H1 (cell line): ENCODE results near the gene OR51I2. TPM values are rescaled to one million over a fixed set of nuclear protein-coding genes. Genes with fewer than 3 reads are reported as not detected.

Experiments
- CTCF ChIA-PET: fragments of 300-600 bp; sonication (Branson Sonifier 250); formaldehyde crosslinking; loops from one replicate; lab custom pipeline; 2021; ENCODE audit not compliant: partially characterized antibody; lab: Charles Lee
- POLR2A ChIA-PET: fragments of 300-600 bp; sonication (Branson Sonifier 250); formaldehyde crosslinking; loops from one replicate; lab custom pipeline; 2021; ENCODE audit warnings: inconsistent platforms; ENCODE audit not compliant: partially characterized antibody; lab: Charles Lee
- DNase-seq, 2 experiments: peaks; one replicate each; pipeline versions ENCODE4 v3.0.0 to v3.0.0-alpha.2; 2010 to 2022; ENCODE audit warnings: low spot score in 2 of 2, low read depth in 1 of 2, mixed read lengths in 1 of 2
- FAIRE-seq: peaks from 2 replicates; lab custom pipeline; 2011; peaks lifted over from hg19 to GRCh38; lab: Jason Lieb, UNC
- H2AFZ ChIP-seq: 2 replicates; pipeline ENCODE4 v1.8.1; 2012; ENCODE audit warnings: low read length, inconsistent platforms
- H2AK5ac ChIP-seq: 2 replicates; pipeline ENCODE4 v1.6.1; 2013; ENCODE audit warnings: low read depth, low read length
- H2BK120ac ChIP-seq: replicated peaks from 2 replicates; pipeline ENCODE3; 2013; ENCODE audit warnings: low read depth, low read length, inconsistent platforms
- H2BK12ac ChIP-seq: 2 replicates; pipeline ENCODE4 v1.6.1; 2013; ENCODE audit warnings: low read depth, low read length
- H2BK15ac ChIP-seq: 2 replicates; pipeline ENCODE4 v1.6.1; 2013; ENCODE audit warnings: low read length
- H2BK20ac ChIP-seq: 2 replicates; pipeline ENCODE4 v1.6.1; 2013; ENCODE audit warnings: low read length
- H2BK5ac ChIP-seq: 2 replicates; pipeline ENCODE4 v1.6.1; 2013; ENCODE audit warnings: low read depth, low read length
- H3K14ac ChIP-seq: 2 replicates; pipeline ENCODE4 v1.6.1; 2013; ENCODE audit warnings: inconsistent platforms; ENCODE audit not compliant: insufficient read length
- H3K18ac ChIP-seq: 2 replicates; pipeline ENCODE4 v1.6.1; 2013; ENCODE audit warnings: low read length; ENCODE audit errors: extremely low read depth
- H3K23ac ChIP-seq: 2 replicates; pipeline ENCODE4 v1.6.1; 2013; ENCODE audit warnings: inconsistent platforms; ENCODE audit not compliant: insufficient read length
- H3K23me2 ChIP-seq: 2 replicates; pipeline ENCODE4 v1.6.1; 2013; ENCODE audit warnings: low read depth, low read length
- H3K27ac ChIP-seq: 2 replicates; pipeline ENCODE4 v1.6.1; 2011; ENCODE audit warnings: low read depth, low read length, inconsistent platforms
- H3K27me3 ChIP-seq, 4 experiments: replicated peaks in 1 of 4; 1 replicate in 1 of 4; 2 replicates in 3 of 4; pipeline versions ENCODE4 v1.6.1 to v1.8.1; 2011 to 2013; ENCODE audit warnings: low read length in 3 of 4, mild to moderate bottlenecking in 3 of 4, inconsistent platforms in 2 of 4, mixed read lengths in 2 of 4, moderate library complexity in 1 of 4; ENCODE audit not compliant: control insufficient read depth in 3 of 4, insufficient read depth in 3 of 4; ENCODE audit errors: extremely low read depth in 1 of 4
- H3K36me3 ChIP-seq, 4 experiments: 2 replicates each; pipeline versions ENCODE4 v1.6.1 to v1.8.1; 2011 to 2013; ENCODE audit warnings: mild to moderate bottlenecking in 4 of 4, low read length in 3 of 4, moderate library complexity in 2 of 4, control low read depth in 1 of 4, inconsistent platforms in 1 of 4; ENCODE audit not compliant: insufficient read depth in 4 of 4, control insufficient read depth in 2 of 4
- H3K4ac ChIP-seq: replicated peaks from 2 replicates; pipeline ENCODE3; 2013; ENCODE audit warnings: low read length, low read depth, mixed read lengths, inconsistent platforms; ENCODE audit not compliant: insufficient read length
- H3K4me1 ChIP-seq, 4 experiments: replicated peaks in 1 of 4; 1 replicate in 1 of 4; 2 replicates in 3 of 4; pipeline versions ENCODE4 v1.6.1 to v1.8.1; 2011 to 2013; ENCODE audit warnings: low read length in 3 of 4, inconsistent platforms in 2 of 4, mixed read lengths in 1 of 4; ENCODE audit not compliant: insufficient read depth in 4 of 4, control insufficient read depth in 3 of 4
- H3K4me2 ChIP-seq, 2 experiments: 2 replicates each; pipeline versions ENCODE4 v1.6.1 to v1.8.1; 2011 to 2013; ENCODE audit warnings: low read depth in 2 of 2, low read length in 2 of 2, control low read depth in 1 of 2, inconsistent platforms in 1 of 2, mild to moderate bottlenecking in 1 of 2; ENCODE audit not compliant: insufficient read depth in 1 of 2
- H3K4me3 ChIP-seq, 4 experiments: fragments of 200-600, 300-600 bp in 1 of 4; sonication (generic), shearing (Covaris generic), sonication (Bioruptor Twin) in 1 of 4; 2 replicates each; pipeline versions ENCODE4 v1.5.1 to v1.8.1; 2011 to 2016; ENCODE audit warnings: low read length in 4 of 4, low read depth in 3 of 4, control low read depth in 2 of 4, inconsistent platforms in 2 of 4, mild to moderate bottlenecking in 2 of 4, mixed read lengths in 1 of 4, moderate library complexity in 1 of 4; ENCODE audit not compliant: insufficient read depth in 2 of 4; ENCODE audit errors: extremely low read depth in 1 of 4
- H3K56ac ChIP-seq: replicated peaks from 2 replicates; pipeline ENCODE3; 2013; ENCODE audit warnings: low read depth, mild to moderate bottlenecking, mixed read lengths, low read length, inconsistent platforms; ENCODE audit not compliant: insufficient read length
- H3K79me1 ChIP-seq: 2 replicates; pipeline ENCODE4 v1.6.1; 2013; ENCODE audit warnings: low read depth, low read length, control low read depth
- H3K79me2 ChIP-seq, 2 experiments: 2 replicates each; pipeline versions ENCODE4 v1.6.1 to v1.8.1; 2012 to 2013; ENCODE audit warnings: low read length in 2 of 2, mild to moderate bottlenecking in 2 of 2, inconsistent platforms in 1 of 2; ENCODE audit not compliant: insufficient read depth in 2 of 2, control insufficient read depth in 1 of 2
- H3K9ac ChIP-seq, 4 experiments: replicated peaks in 1 of 4; 1 replicate in 1 of 4; 2 replicates in 3 of 4; pipeline versions ENCODE4 v1.6.1 to v1.8.1; 2011 to 2013; ENCODE audit warnings: low read depth in 3 of 4, low read length in 3 of 4, control low read depth in 2 of 4, mild to moderate bottlenecking in 2 of 4, moderate library complexity in 2 of 4, inconsistent platforms in 1 of 4; ENCODE audit errors: extremely low read depth in 1 of 4
- H3K9me3 ChIP-seq, 2 experiments: 2 replicates each; pipeline versions ENCODE4 v1.6.1 to v1.8.1; 2012 to 2013; ENCODE audit warnings: mild to moderate bottlenecking in 2 of 2, moderate library complexity in 2 of 2, control low read depth in 1 of 2, inconsistent platforms in 1 of 2, low read depth in 1 of 2, low read length in 1 of 2, mixed read lengths in 1 of 2; ENCODE audit not compliant: insufficient read depth in 2 of 2
- H4K20me1 ChIP-seq, 2 experiments: replicated peaks in 1 of 2; 2 replicates each; pipeline versions ENCODE3 to v1.8.1; 2011 to 2013; ENCODE audit warnings: inconsistent platforms in 2 of 2, low read length in 2 of 2, mild to moderate bottlenecking in 1 of 2; ENCODE audit not compliant: insufficient read depth in 2 of 2, control insufficient read depth in 1 of 2
- H4K5ac ChIP-seq: 2 replicates; pipeline ENCODE4 v1.6.1; 2013; ENCODE audit warnings: low read length, low read depth, mixed read lengths, inconsistent platforms; ENCODE audit not compliant: insufficient read length
- H4K8ac ChIP-seq: 2 replicates; pipeline ENCODE4 v1.8.0; 2013; ENCODE audit warnings: mild to moderate bottlenecking, moderate library complexity, low read length, inconsistent platforms; ENCODE audit not compliant: insufficient read depth; ENCODE audit errors: extremely low read depth
- H4K91ac ChIP-seq: replicated peaks from 2 replicates; pipeline ENCODE3; 2013; ENCODE audit warnings: low read length, mixed read lengths, inconsistent platforms; ENCODE audit not compliant: insufficient read length
- HDAC2 ChIP-seq, 2 experiments: fragments of 300-600 bp in 1 of 2; sonication (generic) in 1 of 2; IDR thresholded peaks; 2 replicates each; pipeline ENCODE4 v1.6.1; 2011 to 2012; ENCODE audit warnings: low read depth in 2 of 2, low read length in 2 of 2, mild to moderate bottlenecking in 2 of 2, moderate library complexity in 2 of 2, borderline replicate concordance in 1 of 2, inconsistent platforms in 1 of 2
- polyA plus RNA-seq, 7 experiments: library from polyadenylated mRNA; depleted of rRNA in 3 of 7; stranded (reverse) in 5 of 7; unstranded in 2 of 7; fragments of >200 nt in 5 of 7; fragments of 200-250 nt in 2 of 7; gene quantifications; 1 replicate in 5 of 7; 2 replicates in 1 of 7; 4 replicates in 1 of 7; pipeline versions ENCODE4 v1.2.1 to v1.2.3, GENCODE V29; 2011 to 2013; ENCODE audit warnings: missing spikeins in 2 of 7, mixed read lengths in 2 of 7
- total RNA-seq: library from RNA; stranded (reverse); fragmentation: NEBNext Ultra II Directional; extraction: Animal tissue kit (Norgen Biotek cat#: 25700); gene quantifications from 2 replicates; pipeline ENCODE4 v1.2.1, GENCODE V29; 2021

OR51I2 gene
- total and polyA plus RNA-seq, 2 of the 8 experiments (the other 6 are each of a cell fraction or from before 2014, with no cell fraction given), result not detected

DNA sequence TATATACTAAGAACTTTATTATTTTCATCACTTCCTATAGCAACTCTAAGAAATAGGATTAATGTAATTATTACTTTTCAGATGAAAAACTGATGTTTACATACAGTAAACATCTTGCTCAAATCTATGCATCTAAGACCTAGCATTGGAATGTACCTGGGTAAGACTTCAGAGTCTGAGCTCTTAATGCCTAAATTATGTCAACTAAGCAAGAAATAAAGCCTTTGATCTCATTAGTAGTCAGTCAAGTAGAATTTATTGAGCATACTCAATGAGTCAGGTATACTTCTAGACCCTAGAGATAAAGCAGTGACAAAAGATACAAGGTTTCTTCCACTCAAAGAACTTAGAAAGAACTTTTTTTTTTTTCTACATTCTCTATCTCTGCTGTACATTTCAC lies 44.0 kb upstream of the OR51I2 start:
- DNase-seq, result no peak
- no peak for FAIRE-seq
- H3K18ac ChIP-seq, result no peak overlapping the region
- H3K9ac ChIP-seq, result no peak overlapping the region
- H3K27ac ChIP-seq, result no peak overlapping the region
- no peak overlapping the region for H4K5ac ChIP-seq
- no peaks in the 10 kb centered on the region for H3K23me2 ChIP-seq
- no peak for TF ChIP-seq HDAC2 (IDR thresholded peaks at IDR 0.05; ENCODE audit: borderline replicate concordance in 1 of 2, low read depth in 2 of 2, low read length in 2 of 2)
- H3K23ac ChIP-seq, result no peak overlapping the region
- H2AFZ ChIP-seq, result no peak overlapping the region
- no peak overlapping the region for H2BK5ac ChIP-seq
- H3K56ac ChIP-seq, result no peak overlapping the region
- no peak overlapping the region for H3K4me2 ChIP-seq
- no peak overlapping the region for H4K91ac ChIP-seq
- POLR2A ChIA-PET, result no interaction called here
- no peak overlapping the region for H2BK15ac ChIP-seq
- H3K27me3 ChIP-seq, result no peaks in the 10 kb centered on the region
- H3K36me3 ChIP-seq, result no peaks in the 10 kb centered on the region
- no peak overlapping the region for H3K14ac ChIP-seq
- no peak overlapping the region for H2AK5ac ChIP-seq
- H4K20me1 ChIP-seq, result no peaks in the 10 kb centered on the region
- CTCF ChIA-PET, result interaction anchor here (0.7 kb wide), 1 partner anchor 564 kb away, joined by 3 read pairs; no protein-coding TSS in a partner anchor
- H3K9me3 ChIP-seq, result no peaks in the 10 kb centered on the region; a peak in 1 of 4 replicates
- no peak overlapping the region for H2BK120ac ChIP-seq
- H3K79me2 ChIP-seq, result no peaks in the 10 kb centered on the region
- H3K4me3 ChIP-seq, result no peak overlapping the region
- H3K79me1 ChIP-seq, result no peaks in the 10 kb centered on the region
- no peak overlapping the region for H4K8ac ChIP-seq
- no peak overlapping the region for H3K4ac ChIP-seq
- H2BK20ac ChIP-seq, result no peak overlapping the region
- no peak overlapping the region for H2BK12ac ChIP-seq
- no peaks in the 10 kb centered on the region for H3K4me1 ChIP-seq
